ENCODE results near the gene PHF2.

PHF2 gene

DNA sequence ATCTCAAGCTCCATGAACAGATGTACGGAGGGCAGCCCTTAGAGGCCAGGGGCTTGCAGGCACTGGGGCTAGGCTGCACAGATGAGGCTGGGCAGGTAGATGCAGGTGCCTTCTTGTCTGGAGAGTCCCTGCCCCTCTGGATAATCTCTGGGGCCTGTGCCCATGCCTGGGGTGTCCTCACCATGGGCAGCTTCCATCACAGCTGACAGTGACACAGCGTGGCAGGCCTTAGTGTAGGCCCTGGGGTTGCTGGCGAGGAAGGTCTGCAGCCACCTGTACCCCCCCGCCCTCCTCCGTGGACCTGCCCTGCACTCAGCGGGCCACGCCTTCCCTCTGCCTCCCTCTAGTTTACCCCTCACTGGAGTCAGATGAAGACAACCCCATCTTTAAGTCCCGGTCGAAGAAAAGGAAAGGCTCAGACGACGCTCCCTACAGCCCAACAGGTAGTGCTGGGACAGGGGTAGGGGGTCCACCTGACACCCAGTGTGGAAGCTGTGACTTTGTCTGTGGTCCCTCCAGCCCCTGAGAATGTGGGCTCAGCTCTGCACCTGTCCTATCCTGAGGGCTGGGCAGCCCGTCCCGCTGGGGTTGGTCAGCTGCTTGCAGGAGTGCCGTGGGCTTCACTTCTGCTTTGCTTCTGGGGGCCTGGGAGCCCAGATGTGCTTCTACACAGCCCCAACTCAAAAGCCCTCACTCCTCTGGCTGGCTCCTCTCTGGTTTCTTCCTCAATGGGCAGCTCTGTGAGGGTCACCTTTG, 98.4 kb downstream of the PHF2 start:
- TF ChIP-seq, protein P1, sequence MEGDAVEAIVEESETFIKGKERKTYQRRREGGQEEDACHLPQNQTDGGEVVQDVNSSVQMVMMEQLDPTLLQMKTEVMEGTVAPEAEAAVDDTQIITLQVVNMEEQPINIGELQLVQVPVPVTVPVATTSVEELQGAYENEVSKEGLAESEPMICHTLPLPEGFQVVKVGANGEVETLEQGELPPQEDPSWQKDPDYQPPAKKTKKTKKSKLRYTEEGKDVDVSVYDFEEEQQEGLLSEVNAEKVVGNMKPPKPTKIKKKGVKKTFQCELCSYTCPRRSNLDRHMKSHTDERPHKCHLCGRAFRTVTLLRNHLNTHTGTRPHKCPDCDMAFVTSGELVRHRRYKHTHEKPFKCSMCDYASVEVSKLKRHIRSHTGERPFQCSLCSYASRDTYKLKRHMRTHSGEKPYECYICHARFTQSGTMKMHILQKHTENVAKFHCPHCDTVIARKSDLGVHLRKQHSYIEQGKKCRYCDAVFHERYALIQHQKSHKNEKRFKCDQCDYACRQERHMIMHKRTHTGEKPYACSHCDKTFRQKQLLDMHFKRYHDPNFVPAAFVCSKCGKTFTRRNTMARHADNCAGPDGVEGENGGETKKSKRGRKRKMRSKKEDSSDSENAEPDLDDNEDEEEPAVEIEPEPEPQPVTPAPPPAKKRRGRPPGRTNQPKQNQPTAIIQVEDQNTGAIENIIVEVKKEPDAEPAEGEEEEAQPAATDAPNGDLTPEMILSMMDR (IDR thresholded peaks at IDR 0.05; ENCODE audit: low read depth, low read length, missing control alignments), result no peak
- DNase-seq (ENCODE audit: low read depth), result no peak
- H3K4me3 ChIP-seq (ENCODE audit: low read depth, low read length), result no peak overlapping the region

DNA sequence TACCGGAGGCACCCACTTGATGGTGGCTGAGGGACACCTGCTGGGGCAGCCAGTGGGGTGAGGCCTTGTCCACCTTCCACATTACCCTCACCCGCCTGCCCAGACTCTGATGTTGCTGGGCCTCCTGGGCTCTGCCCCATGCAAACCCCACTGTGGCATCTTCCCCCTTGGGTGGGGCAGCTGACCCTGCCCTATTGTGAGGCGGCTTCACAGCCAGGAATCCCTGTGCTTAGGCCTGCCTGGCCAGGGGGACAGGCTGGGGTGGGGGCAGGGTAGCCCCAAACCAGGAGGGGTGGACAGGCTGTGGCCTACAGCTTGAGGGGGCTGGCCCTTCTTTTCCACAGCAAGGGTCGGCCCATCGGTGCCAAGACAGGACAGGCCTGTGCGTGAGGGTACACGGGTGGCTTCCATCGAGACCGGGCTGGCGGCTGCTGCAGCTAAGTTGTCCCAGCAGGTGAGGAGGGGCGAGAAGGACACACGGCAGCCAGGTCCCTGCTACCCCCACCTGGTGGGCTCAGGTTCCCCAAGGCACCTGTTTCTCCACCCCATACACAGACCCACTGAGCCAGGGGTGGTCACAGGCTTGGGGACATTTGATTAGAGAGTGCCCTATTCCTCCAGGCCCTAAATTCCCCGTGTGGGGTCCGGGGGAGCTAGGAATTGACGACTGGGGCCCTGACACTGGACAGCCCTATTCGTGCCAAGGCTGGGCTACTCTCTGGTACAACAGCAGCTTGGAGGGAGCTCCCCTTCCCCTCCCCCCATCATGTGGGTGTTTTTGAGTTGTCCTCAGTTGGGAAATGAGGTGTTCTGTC, 99.2 kb downstream of the PHF2 start:
- no peak for DNase-seq (ENCODE audit: low read depth)
- TF ChIP-seq, protein P1 (IDR thresholded peaks at IDR 0.05; ENCODE audit: low read depth, low read length, missing control alignments), result no peak
- H3K4me3 ChIP-seq (ENCODE audit: low read depth, low read length), result no peak overlapping the region

DNA sequence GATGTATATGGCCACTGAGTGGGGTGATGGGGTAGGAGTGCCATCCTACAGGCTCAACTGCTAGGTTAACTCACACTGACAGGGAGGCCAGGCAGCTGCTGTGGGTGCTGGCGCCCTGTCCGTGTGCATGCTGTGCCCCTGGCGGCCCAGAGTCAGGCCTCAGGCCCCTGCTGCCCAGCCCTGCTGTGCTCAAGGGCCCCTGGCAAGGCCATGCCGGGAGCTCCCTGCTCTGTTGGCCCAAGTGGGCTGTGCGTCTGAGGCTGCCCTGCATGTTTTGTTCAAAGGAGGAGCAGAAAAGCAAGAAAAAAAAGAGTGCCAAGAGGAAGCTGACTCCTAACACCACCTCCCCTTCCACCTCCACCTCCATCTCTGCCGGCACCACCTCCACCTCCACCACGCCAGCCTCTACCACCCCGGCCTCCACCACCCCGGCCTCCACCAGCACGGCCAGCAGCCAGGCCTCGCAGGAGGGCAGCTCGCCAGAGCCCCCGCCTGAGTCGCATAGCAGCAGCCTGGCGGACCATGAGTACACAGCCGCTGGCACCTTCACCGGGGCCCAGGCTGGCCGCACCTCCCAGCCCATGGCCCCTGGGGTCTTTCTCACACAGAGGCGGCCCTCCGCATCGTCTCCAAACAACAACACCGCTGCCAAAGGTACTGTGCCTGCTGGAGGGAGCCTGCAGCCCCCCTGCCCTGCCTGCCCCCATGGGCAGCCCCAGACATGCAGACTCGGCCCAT, 100.1 kb downstream of the PHF2 start:
- TF ChIP-seq, protein P1 (IDR thresholded peaks at IDR 0.05; ENCODE audit: low read depth, low read length, missing control alignments), result no peak
- DNase-seq (ENCODE audit: low read depth), result no peak
- H3K4me3 ChIP-seq (ENCODE audit: low read depth, low read length), result no peak overlapping the region

DNA sequence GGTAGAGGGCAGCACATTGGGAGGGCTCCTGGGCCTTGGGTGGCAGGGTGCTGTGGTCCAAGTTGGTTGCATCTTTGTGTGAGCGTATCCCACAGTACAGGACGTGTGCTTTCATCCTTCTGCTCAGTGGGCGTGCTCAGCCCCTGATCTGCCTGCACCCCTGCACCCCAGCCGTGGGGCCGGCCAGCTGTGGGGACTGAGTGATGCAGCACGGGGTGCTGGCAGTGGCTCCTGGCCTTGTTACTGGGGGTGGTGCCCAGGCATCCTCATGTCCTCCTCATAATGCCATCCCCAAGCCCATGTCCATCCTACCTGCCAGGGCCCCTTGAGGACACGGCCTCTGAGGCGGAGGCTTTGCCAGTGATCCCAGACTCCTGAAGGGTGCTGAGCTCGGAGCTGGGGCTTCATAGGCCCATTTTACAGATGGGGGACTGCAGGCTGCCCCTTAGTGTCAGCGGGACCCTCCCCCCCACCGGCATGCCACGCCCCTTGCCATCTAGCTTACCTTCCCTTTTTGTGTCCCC, 100.7 kb downstream of the PHF2 start:
- H3K4me3 ChIP-seq (ENCODE audit: low read depth, low read length), result no peak overlapping the region
- no peak for DNase-seq (ENCODE audit: low read depth)
- TF ChIP-seq, protein P1 (IDR thresholded peaks at IDR 0.05; ENCODE audit: low read depth, low read length, missing control alignments), result no peak

DNA sequence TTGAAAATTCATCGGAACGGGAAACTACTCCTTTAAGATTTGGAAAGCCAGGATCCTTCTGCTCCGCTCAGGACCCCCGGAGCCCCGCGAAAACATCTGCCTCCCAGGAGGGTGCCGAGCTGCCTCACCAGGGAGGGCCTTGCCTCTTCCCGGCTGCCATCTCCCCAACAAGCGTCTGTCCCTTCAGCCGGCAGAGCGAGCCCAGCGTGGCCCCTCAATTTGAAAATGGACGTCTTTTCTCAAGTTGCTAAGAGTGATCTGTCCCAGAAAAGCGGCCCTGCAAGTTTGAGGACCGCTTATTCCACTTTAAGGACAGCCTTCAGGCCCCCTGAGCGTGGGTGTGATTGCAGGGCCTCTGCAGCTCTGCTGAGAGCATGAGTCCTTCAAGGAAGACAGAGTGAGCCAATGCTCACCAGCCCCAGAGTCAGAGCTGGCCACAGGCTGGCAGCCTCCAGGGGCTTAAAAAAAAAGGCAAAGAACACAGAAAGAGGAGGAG, 101.3 kb downstream of the PHF2 start:
- TF ChIP-seq, protein P1 (IDR thresholded peaks at IDR 0.05; ENCODE audit: low read depth, low read length, missing control alignments), result no peak
- no peak overlapping the region for H3K4me3 ChIP-seq (ENCODE audit: low read depth, low read length)
- DNase-seq (ENCODE audit: low read depth), result no peak

DNA sequence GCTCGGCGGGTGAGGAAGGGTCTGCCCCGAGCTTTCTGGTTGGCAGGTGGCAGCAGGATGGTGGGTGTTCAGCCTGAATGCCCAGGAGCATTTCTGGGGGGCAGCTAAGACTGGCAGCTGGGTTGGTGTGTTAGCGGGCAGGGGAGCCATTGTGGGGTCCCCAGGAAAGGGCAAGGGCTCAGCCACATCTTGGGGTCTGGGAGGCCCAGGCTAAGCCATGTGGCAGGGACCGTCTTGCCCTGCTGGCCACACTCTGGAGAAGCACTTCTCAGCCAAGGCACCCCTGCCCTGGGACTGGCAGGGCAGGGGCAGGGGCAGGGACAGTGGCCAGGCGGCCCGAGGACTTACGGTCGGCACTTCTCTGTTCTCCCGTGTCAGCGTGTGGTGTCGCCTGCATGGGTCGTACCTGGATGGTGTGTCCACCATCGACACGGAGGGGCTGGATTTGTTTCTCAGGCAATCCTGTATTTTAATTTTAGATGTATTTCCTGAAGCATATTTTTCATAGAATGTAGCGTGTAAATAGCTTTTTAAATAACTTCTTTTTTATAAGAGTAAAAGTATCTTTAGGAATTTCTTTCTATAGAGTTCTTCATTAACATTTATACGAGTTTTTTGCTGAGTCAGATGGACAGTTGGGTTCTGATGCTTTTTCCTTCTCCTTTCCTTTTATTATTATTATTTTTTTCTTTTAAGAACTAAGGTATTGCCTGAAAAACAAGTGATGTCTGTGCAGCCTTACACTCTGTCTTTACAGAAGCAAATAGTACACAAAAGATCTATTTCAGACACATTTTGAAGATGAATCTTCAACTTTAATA, 102.0 kb downstream of the PHF2 start:
- DNase-seq (ENCODE audit: low read depth), result no peak
- TF ChIP-seq, protein P1 (IDR thresholded peaks at IDR 0.05; ENCODE audit: low read depth, low read length, missing control alignments), result no peak
- no peak overlapping the region for H3K4me3 ChIP-seq (ENCODE audit: low read depth, low read length)

All from GM12864 (cell line).